GM18870 (cell line): Measurements from ENCODE around the gene CCDC170.
"Not testable (repeated sequence)": the region's sequence is repeated elsewhere in the genome, so short reads cannot be mapped to it uniquely, and the experiment has no call there.

Experiments used
- ATAC-seq: cut with Tn5 transposase; IDR thresholded peaks from one replicate; pipeline ENCODE4 v1.9.1; 2021; ENCODE audit warnings: moderate library complexity; ENCODE audit not compliant: unreplicated experiment

Gene CCDC170

DNA sequence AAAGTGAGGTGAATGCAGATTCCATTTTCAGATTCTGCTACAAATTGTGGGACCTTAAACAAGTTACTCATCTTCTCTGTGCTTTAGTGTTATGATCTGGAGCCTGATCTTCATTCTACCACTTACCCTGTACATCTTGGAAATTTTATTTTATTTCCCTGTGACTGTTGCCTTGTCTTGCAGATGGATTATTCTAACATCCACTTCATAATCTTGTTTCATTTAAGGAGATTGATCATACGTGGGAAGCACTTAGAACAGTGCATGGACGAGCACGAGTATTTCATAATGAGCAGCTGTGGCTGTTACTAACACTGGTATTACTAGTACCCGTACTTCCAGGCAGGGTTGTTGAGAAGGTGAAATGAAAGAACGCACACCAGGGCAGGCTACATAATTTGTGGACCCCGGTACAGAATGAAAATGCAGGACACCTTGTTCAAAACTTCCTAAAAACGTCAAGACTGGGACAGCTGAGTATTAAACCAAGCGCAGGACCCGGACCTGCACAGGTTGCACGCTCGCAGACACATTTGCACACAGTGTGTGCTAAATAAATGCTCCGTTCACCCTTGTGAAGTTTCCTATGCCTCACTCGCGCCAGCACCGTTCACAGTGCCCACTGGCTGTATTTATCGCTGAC is 535 bp upstream of the CCDC170 start:
- no peak for ATAC-seq

- no peak for ATAC-seq
Measured at GRCh38 chr6:151494235-151494935, 568 bp downstream of the CCDC170 start.

DNA sequence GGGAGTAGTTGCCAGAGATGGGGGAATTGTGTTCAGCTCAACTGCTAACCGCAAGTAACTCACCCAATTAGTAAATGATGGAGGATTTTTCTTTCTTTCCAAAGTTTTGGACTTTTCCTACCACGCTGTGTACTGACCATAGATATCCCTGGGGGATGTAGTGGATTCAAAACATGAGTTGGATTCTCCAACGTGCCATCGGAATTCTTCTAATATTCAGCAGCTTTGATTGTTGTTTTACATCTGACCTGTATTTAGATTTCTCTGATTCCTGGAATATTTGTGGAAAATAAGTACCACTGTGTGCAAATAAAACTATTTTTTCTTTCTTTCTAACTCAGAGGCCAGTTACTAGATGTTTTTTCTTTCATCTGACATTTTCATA is 1.1 kb downstream of the CCDC170 start:
- ATAC-seq, result no peak

- no peak for ATAC-seq
Measured at GRCh38 chr6:151495380-151495779, 1.6 kb downstream of the CCDC170 start.

- ATAC-seq, result no peak
Measured at GRCh38 chr6:151497905-151498304, 4.1 kb downstream of the CCDC170 start.

- ATAC-seq, result peak; percentile 82
Measured at GRCh38 chr6:151498327-151498726, 4.5 kb downstream of the CCDC170 start.

GRCh38 chr6:151499551-151499950 is 5.7 kb downstream of the CCDC170 start:
- ATAC-seq, result no peak

DNA sequence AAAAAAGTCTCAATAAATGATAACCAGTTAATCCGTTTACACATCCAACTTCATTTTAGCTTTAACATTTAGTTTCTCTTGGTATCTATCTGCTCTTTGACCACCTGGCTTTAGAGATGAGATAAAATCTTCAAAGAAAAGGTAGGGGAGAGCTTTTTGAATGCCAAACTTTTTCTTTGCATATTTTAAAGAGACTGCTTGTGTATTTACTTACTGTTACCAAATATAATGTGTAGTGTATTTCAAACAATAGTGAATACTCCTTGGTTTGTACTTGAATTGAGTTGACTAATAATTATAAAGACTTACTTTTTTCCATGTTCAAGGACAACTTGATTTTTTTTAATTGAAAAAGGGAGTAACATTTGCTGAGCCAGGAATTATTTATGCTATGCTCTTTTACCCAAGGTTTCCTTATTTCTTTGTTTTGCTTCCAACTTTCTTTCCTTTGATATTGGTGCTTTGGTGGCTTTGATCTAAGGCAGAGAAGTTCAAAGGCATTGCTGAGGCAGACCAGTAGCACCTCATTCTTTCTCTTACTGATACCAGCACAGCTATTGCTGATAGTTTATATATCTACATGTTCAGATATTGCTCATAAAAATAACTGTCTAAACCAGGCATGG is 7.8 kb downstream of the CCDC170 start:
- ATAC-seq, result no peak

DNA sequence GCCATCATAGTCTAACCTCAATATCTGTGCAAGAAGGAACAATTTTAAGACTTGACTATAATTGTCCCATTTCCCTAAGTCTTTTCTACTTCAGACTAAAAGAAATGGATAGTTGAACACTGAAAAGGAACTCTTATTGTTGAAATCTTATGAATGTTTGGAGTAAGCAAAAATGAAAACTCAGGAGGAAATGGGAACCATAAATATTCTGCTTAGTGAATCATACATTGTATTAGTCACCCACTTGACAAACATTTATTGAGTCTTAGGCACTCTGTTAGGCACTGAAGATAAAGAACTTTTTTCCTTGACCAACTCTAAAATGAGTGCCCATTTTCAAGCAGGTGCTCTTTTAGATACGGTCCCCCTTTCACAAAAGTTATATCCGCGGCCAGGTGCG is 8.7 kb downstream of the CCDC170 start:
- ATAC-seq, result no peak

DNA sequence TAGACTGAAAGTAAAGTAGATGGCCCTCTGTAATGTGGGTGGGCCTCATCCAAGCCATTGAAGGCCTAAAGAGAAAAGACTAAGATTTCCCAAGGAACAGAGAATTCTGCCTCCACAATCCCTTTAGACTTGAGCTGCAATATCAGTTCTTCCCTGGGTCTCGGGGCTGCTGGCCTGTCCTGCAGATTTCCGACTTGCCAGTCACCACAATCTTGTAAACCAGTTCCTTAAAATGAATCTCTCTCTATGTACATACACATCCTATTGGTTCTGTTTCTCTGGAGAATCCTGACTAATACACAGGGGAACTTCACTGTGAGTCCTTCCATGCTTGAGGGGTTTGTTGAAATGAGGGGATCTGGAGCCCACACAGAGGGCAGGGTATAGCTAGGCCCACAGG is 12.9 kb downstream of the CCDC170 start:
- no peak for ATAC-seq

GRCh38 chr6:151509048-151509447 is 15.2 kb downstream of the CCDC170 start:
- ATAC-seq, result no peak

DNA sequence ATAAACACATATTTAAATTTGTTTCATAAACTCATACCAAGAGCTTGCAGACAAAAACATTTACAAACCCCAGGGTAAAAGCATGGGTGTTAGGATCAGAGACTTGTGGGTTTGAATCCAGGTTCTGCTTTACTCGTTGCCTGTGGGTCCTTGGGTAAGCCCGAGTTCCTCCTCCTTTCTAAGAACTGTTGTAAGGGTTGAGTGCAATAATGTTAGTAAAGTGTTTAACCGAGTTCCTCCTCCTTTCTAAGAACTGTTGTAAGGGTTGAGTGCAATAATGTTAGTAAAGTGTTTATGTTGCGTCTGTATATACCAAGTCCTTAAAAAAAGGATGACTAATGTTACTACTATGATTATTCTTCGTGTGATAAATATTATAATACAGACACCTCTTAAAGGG is 18.7 kb downstream of the CCDC170 start:
- no peak for ATAC-seq

DNA sequence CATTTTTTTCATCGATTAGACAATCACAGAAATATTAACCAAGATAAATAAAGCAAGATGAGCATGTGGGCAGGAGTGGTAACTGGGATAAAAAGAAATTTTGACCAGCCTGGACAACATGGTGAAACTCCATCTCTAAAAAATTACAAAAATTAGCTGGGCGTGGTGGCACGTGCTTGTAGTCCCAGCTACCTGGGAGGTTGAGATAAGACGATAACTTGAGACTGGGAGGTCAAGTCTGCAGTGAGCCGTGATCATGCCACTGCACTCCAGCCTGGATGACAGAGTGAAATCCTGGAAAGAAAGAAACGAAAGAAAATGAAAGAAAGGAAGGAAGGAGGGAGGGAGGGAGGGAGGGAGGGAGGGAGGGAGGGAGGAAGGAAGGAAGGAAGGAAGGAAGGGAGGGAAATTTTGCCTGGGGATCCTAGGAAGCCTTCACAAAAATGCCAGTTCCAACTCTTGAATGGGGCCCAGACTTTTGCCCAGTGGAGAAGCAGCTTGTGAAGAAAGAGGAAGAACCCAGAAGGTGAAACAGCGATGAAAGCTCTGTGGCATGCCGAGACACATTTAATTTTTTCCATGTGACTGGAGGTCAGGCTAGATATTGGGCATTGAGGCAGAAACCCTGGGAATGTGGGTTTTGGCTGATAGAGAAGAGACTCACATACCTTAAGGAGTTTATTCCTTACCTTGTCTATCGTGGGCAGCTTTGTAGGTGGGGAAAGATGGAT is 20.3 kb downstream of the CCDC170 start:
- no peak for ATAC-seq

DNA sequence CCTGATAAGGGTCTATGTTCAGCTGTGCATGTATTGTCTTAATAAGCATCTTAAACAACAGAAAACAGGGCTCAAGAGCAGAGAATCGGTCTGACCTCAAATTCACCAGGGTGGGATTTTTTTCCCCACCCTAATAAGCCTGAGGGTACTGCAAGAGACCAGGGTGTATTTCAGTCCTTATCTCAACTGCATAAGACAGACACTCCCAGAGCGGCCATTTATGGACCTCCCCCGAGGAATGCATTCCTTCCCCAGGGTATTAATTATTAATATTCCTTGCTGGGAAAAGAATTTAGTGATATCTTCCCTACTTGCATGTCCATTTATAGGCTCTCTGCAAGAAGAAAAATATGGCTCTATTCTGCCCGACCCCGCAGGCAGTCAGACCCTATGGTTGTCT is 25.2 kb downstream of the CCDC170 start:
- not testable (repeated sequence) for ATAC-seq

- ATAC-seq, result no peak
Measured at GRCh38 chr6:151523034-151523433, 29.2 kb downstream of the CCDC170 start.

- no peak for ATAC-seq
Measured at GRCh38 chr6:151524059-151524458, 30.2 kb downstream of the CCDC170 start.

- no peak for ATAC-seq
Measured at GRCh38 chr6:151534576-151534975, 40.8 kb downstream of the CCDC170 start.

- no peak for ATAC-seq
Measured at GRCh38 chr6:151535476-151536187, 41.8 kb downstream of the CCDC170 start.

GRCh38 chr6:151536188-151536479 is 42.3 kb downstream of the CCDC170 start:
- ATAC-seq, result no peak

DNA sequence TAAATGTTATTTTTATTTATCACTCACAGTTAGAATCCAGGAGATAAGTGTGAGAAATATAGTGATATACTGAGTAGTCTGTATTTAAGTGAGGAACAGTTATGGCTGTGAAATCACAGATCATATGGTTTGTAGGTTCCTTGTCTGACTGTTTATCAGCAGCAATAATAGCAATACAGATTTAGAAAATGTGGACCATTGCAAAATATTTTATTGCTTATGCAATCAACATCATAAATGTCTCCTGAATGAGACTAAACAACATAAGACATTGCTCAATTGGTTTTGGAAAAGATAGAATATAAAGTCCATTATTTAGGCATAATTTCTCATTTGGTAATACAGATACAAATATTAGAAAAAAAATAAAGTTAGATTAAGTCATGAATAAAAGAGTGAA is 43.7 kb downstream of the CCDC170 start:
- no peak for ATAC-seq
